Adrenal gland (tissue), 12 donors: ENCODE results near the gene XYLT1. TPM values are rescaled to one million over a fixed set of nuclear protein-coding genes. Genes with fewer than 3 reads are reported as not detected.
A peak's percentile ranks its signal among the peaks of the same experiment; 100 is the strongest.

Experiments
- DNase-seq, 7 donors: peaks; one replicate each; pipeline ENCODE4 v3.0.0-alpha.2; 2019 to 2020
- H3K27ac ChIP-seq, 5 donors: fragments of 200-600 bp; sonication (generic) in 4 of 5; 1 replicate in 3 of 5; 2 replicates in 2 of 5; pipeline versions ENCODE4 v1.5.1 to v1.8.0; 2016 to 2020; ENCODE audit warnings: mild to moderate bottlenecking in 1 of 5
- H3K27me3 ChIP-seq: fragments of 200-600 bp; 2 replicates; pipeline ENCODE4 v1.8.0; 2021
- H3K36me3 ChIP-seq, 2 donors: fragments of 200-600 bp; replicated peaks in 1 of 2; 1 replicate in 1 of 2; 2 replicates in 1 of 2; pipeline versions ENCODE4 v1.5.1 to v1.8.0; 2018 to 2022
- H3K4me1 ChIP-seq, 2 donors: fragments of 200-600 bp; replicated peaks in 1 of 2; 1 replicate in 1 of 2; 2 replicates in 1 of 2; pipeline versions ENCODE4 v1.5.1 to v1.8.0; 2018 to 2021
- H3K4me3 ChIP-seq, 4 donors: fragments of 200-600 bp; sonication (generic) in 3 of 4; one replicate each; pipeline ENCODE4 v1.5.1; 2016 to 2018
- H3K9me3 ChIP-seq, 3 donors: fragments of 200-600 bp; sonication (generic) in 1 of 3; replicated peaks in 1 of 3; 1 replicate in 2 of 3; 2 replicates in 1 of 3; pipeline versions ENCODE4 v1.5.1 to v1.8.0; 2016 to 2021
- CTCF ChIP-seq, 6 experiments: fragments of 450-650 bp in 4 of 6; fragments of 200-600 bp in 2 of 6; sonication (generic) in 1 of 6; IDR thresholded peaks; 1 replicate in 5 of 6; 2 replicates in 1 of 6; pipeline versions ENCODE4 v1.5.1 to v1.8.0; 2016 to 2021; ENCODE audit warnings: antibody characterized with exemption in 6 of 6, mild to moderate bottlenecking in 2 of 6, moderate library complexity in 1 of 6
- POLR2A ChIP-seq, 2 donors: fragments of 450-650 bp; IDR thresholded peaks; one replicate each; pipeline ENCODE4 v1.6.1; 2017; ENCODE audit warnings: antibody characterized with exemption in 2 of 2, mild to moderate bottlenecking in 2 of 2, moderate library complexity in 1 of 2
- WGBS, 4 donors: extraction: QIAGEN DNeasy Blood & Tissue Kit in 2 of 4; methylation state at CpG; one replicate each; pipeline versions ENCODE4 v1.1.5 to v1.1.7; 2013 to 2017; 5-methylcytosine and 5-hydroxymethylcytosine counted together
- intact Hi-C, 2 donors: fragments of 100-400 bp; cut with DNase I; formaldehyde crosslinking; loops; one replicate each; pipeline versions ENCODE4 v1.14.1 to v1.15.0; 2022 to 2023
- polyA plus RNA-seq, 3 donors: library from polyadenylated mRNA; stranded (reverse); fragments of 200-250 nt in 2 of 3; fragments of 350-450 nt in 1 of 3; fragmentation: Illumina TruSeq in 1 of 3; extraction: RNeasy Lipid Tissue Mini Kit (QIAGEN cat#74804) in 1 of 3; gene quantifications; one replicate each; pipeline ENCODE4 v1.2.3, GENCODE V29; 2013 to 2014
- total RNA-seq, 9 donors: library from RNA; depleted of rRNA in 4 of 9; stranded (reverse); fragments of >200 nt in 4 of 9; fragments of 120-200 nt in 1 of 9; fragmentation: NEBNext Ultra II Directional in 1 of 9; extraction: Animal tissue kit (Norgen Biotek cat#: 25700) in 1 of 9; gene quantifications; one replicate each; pipeline versions ENCODE4 v1.1.0 to v1.2.4, GENCODE V29; 2013 to 2023
- donor health status: healthy with polysubstance abuse.
- donor health status: Bipolar disorder and iron deficiency.
- donor health status: DM: yes; HTN: yes; CAD: no.
- donor health status: DM: no; HTN: no; CAD: no.
- donor health status: DM: no; HTN: no; CAD: no.
- donor health status: DM: yes; HTN: yes; CAD: no.

The XYLT1 gene
- total and polyA plus RNA-seq, 12 donors: 1.3 to 67.6 (median 16.8) TPM

GRCh38 chr16:17435318-17435717, 35.4 kb downstream of the XYLT1 start:
- no peaks in the 10 kb centered on the region for H3K27me3 ChIP-seq
- TF ChIP-seq POLR2A (IDR thresholded peaks at IDR 0.05) (no peak), CTCF (IDR thresholded peaks at IDR 0.05) (no peak)

GRCh38 chr16:17433577-17434451, 36.9 kb downstream of the XYLT1 start:
- peak overlapping the region in 2 of 5 donors; percentile 57 to 67 for H3K27ac ChIP-seq
- TF ChIP-seq CTCF (IDR thresholded peaks at IDR 0.05) (no peak), POLR2A (IDR thresholded peaks at IDR 0.05) (no peak)
- H3K4me1 ChIP-seq: peaks cover 0 to 12% of the 10 kb centered on the region in 2 donors
- WGBS, 4 donors: 72 to 82% (median 80%) methylated on average over 13 of the region's 13 CpGs
- no peak for DNase-seq
- intact Hi-C loops: no loop called here
- H3K4me3 ChIP-seq: no peak overlapping the region
- H3K9me3 ChIP-seq: no peaks in the 10 kb centered on the region
- no peaks in the 10 kb centered on the region for H3K36me3 ChIP-seq
- no peaks in the 10 kb centered on the region for H3K27me3 ChIP-seq

More at GRCh38 chr16:17435318-17435717, 35.4 kb downstream of the XYLT1 start:
- no peak overlapping the region for H3K27ac ChIP-seq
- peaks cover 0 to 12% of the 10 kb centered on the region in 2 donors for H3K4me1 ChIP-seq
- no peaks in the 10 kb centered on the region for H3K36me3 ChIP-seq
- WGBS, 4 donors: 92 to 98% (median 95%) methylated on average over 5 of the region's 5 CpGs
- intact Hi-C loops: no loop called here
- no peaks in the 10 kb centered on the region for H3K9me3 ChIP-seq
- no peak overlapping the region for H3K4me3 ChIP-seq
- DNase-seq: no peak

GRCh38 chr16:17432901-17433576, 37.7 kb downstream of the XYLT1 start:
- 72 to 81% (median 78%) methylated on average over 12 of the region's 12 CpGs for WGBS, 4 donors
- peaks cover 0 to 12% of the 10 kb centered on the region in 2 donors for H3K4me1 ChIP-seq
- no peaks in the 10 kb centered on the region for H3K36me3 ChIP-seq
- peak overlapping the region in 2 of 5 donors; percentile 57 to 67 for H3K27ac ChIP-seq
- no peaks in the 10 kb centered on the region for H3K9me3 ChIP-seq
- intact Hi-C loops: no loop called here
- TF ChIP-seq POLR2A (IDR thresholded peaks at IDR 0.05): no peak
- TF ChIP-seq CTCF (IDR thresholded peaks at IDR 0.05): no peak
- H3K4me3 ChIP-seq: no peak overlapping the region
- DNase-seq: no peak
- no peaks in the 10 kb centered on the region for H3K27me3 ChIP-seq

GRCh38 chr16:17431968-17432625, 38.7 kb downstream of the XYLT1 start:
- no peaks in the 10 kb centered on the region for H3K9me3 ChIP-seq
- WGBS, 4 donors: 80 to 94% (median 89%) methylated on average over 8 of the region's 8 CpGs
- H3K27ac ChIP-seq: no peak overlapping the region
- no peak for DNase-seq
- intact Hi-C loops: no loop called here
- no peaks in the 10 kb centered on the region for H3K36me3 ChIP-seq
- TF ChIP-seq POLR2A (IDR thresholded peaks at IDR 0.05): no peak
- TF ChIP-seq CTCF (IDR thresholded peaks at IDR 0.05): no peak
- H3K27me3 ChIP-seq: no peaks in the 10 kb centered on the region
- peaks cover 0 to 12% of the 10 kb centered on the region in 2 donors for H3K4me1 ChIP-seq
- H3K4me3 ChIP-seq: no peak overlapping the region
